Retinal pigment epithelial cell (primary cell): Measurements from ENCODE around the gene ANKRD39.

ENCODE experiments used
- DNase-seq: peaks from one replicate; pipeline ENCODE4 v3.0.0-alpha.2; 2010; ENCODE audit warnings: low read depth
- H3K4me3 ChIP-seq: 2 replicates; pipeline ENCODE4 v1.5.1; 2011; ENCODE audit warnings: mild to moderate bottlenecking, low read length, control low read depth, moderate library complexity
- TF ChIP-seq, protein P1 (sequence below): conservative IDR thresholded peaks from 2 replicates; pipeline ENCODE4 v1.5.1; 2011; ENCODE audit warnings: low read depth, low read length, control low read depth, inconsistent platforms

Gene ANKRD39

DNA sequence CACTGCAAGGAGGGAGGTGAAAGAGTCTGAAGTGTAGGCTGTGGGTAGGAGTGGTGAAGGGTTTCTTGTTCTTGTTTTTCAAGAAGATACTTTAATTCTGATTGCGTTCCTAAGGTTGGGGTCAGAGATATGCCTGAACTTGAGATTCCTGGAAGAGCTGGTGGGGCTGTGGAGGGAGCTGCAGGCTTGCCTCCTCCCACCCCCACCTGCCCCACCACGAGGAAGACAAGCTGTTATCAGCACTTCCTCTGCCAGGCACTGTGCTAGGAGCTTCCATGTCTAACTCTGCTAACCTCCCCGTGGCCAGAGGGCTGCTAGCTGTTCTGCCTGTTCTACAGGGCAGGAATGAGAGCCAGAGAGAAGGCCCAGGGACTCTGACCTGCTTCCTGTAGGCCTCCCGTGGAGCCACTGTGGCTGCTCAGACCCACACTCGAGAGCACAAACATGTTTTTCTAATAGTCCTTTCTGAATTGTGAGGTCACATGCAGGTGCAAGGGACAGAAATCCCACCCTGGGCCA, 27.7 kb downstream of the ANKRD39 start:
- TF ChIP-seq, protein P1, sequence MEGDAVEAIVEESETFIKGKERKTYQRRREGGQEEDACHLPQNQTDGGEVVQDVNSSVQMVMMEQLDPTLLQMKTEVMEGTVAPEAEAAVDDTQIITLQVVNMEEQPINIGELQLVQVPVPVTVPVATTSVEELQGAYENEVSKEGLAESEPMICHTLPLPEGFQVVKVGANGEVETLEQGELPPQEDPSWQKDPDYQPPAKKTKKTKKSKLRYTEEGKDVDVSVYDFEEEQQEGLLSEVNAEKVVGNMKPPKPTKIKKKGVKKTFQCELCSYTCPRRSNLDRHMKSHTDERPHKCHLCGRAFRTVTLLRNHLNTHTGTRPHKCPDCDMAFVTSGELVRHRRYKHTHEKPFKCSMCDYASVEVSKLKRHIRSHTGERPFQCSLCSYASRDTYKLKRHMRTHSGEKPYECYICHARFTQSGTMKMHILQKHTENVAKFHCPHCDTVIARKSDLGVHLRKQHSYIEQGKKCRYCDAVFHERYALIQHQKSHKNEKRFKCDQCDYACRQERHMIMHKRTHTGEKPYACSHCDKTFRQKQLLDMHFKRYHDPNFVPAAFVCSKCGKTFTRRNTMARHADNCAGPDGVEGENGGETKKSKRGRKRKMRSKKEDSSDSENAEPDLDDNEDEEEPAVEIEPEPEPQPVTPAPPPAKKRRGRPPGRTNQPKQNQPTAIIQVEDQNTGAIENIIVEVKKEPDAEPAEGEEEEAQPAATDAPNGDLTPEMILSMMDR, result no peak
- no peak for DNase-seq
- H3K4me3 ChIP-seq, result no peak overlapping the region

GRCh38 chr2:96828874-96829273, 28.9 kb downstream of the ANKRD39 start:
- no peak for DNase-seq
- TF ChIP-seq, protein P1, result no peak
- no peak overlapping the region for H3K4me3 ChIP-seq

- no peak for DNase-seq
- TF ChIP-seq, protein P1, result no peak
- no peak overlapping the region for H3K4me3 ChIP-seq
Measured at GRCh38 chr2:96828436-96828835, 29.4 kb downstream of the ANKRD39 start.

GRCh38 chr2:96826546-96827278, 31.1 kb downstream of the ANKRD39 start:
- H3K4me3 ChIP-seq, result no peak overlapping the region
- TF ChIP-seq, protein P1, result no peak
- DNase-seq, result no peak

DNA sequence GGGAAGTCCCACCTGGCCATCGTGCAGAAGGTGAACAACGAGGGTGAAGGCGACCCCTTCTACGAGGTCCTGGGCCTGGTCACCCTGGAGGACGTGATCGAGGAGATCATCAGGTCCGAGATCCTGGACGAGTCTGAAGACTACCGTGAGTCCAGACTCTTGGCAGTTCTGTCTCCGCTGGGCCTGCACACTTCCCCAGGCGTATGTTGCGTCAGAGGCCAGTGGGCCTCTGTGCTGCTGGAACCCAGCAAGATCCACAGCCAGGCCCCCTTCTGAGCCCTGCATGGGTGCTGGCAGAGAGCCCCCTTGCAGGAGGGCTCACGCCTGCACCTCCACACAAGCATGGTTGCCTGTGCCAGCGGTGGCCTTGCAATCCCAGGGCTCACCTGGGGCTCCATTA, 32.8 kb downstream of the ANKRD39 start:
- H3K4me3 ChIP-seq, result no peak overlapping the region
- no peak for DNase-seq
- TF ChIP-seq, protein P1, result no peak

- DNase-seq, result no peak
- no peak overlapping the region for H3K4me3 ChIP-seq
- TF ChIP-seq, protein P1, result no peak
Measured at GRCh38 chr2:96824079-96824870, 33.5 kb downstream of the ANKRD39 start.

DNA sequence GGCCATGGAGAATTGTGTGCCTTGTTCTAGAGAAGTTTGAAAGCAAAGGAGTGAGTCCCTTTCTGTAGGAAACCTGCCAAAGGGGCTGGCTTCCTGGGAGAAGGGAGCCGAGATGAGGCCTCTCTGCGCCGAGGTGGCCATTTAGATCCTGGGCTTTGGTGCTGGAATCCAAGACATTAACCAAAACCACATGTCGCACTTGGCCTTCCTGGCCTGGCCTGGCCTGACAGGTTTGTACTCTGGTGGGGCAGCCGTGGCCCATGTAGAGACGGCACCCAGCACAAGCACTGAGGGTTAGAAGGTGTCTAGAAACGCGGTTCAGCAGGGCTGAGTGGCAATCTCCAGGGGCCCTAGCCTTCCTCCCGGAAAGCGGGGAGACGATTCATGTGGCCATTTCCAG, 34.6 kb downstream of the ANKRD39 start:
- DNase-seq, result no peak
- no peak overlapping the region for H3K4me3 ChIP-seq
- TF ChIP-seq, protein P1, result no peak
